Left cardiac atrium (tissue), 4 donors: Measurements from ENCODE around the gene TAS2R3. TPM values are rescaled to one million over a fixed set of nuclear protein-coding genes. Genes with fewer than 3 reads are reported as not detected.
"Not testable (repeated sequence)": the region's sequence is repeated elsewhere in the genome, so short reads cannot be mapped to it uniquely, and the experiment has no call there.

Experiments used
- ATAC-seq, 2 donors: fragments of 200-7000 bp; cut with Tn5 transposase; one replicate each; pipeline ENCODE4 v1.9.1; 2020; ENCODE audit warnings: mild to moderate bottlenecking in 2 of 2, moderate library complexity in 2 of 2
- DNase-seq: peaks from one replicate; pipeline ENCODE4 v3.0.0-alpha.2; 2020
- intact Hi-C, 2 donors: fragments of 100-400 bp; cut with DNase I; formaldehyde crosslinking; loops; one replicate each; pipeline versions ENCODE4 v1.14.1 to v1.15.1; 2022 to 2023
- total RNA-seq, 2 donors: library from RNA; stranded (reverse); fragmentation: NEBNext Ultra II Directional; extraction: Animal tissue kit (Norgen Biotek cat#: 25700); gene quantifications; one replicate each; pipeline ENCODE4 v1.2.1, GENCODE V29; 2021
- donor health status: DM: no; HTN: yes; CAD: no.
- donor health status: DM: no; HTN: yes; CAD: no; lungs with severe emphysema.
- donor health status: DM: yes; HTN: yes; CAD: no.
- donor health status: Dilated cardiomyopathy.

TAS2R3 gene
- total RNA-seq, 2 donors from 2014 or later = 0.47 to 0.68 TPM

DNA sequence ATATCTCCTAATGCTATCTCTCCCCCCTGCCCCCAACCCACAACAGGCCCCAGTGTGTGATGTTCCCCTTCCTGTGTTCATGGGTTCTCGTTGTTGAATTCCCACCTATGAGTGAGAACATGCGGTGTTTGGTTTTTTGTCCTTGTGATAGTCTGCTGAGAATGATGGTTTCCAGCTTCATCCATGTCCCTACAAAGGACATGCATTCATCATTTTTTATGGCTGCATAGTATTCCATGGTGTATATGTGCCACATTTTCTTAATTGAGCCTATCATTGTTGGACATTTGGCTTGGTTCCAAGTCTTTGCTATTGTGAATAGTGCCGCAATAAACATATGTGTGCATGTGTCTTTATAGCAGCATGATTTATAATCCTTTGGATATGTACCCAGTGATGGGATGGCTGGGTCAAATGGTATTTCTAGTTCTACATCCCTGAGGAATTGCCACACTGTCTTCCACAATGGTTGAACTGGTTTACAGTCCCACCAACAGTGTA is 6.2 kb downstream of the TAS2R3 start:
- intact Hi-C loops, ATAC-seq, DNase-seq: not testable (repeated sequence)

DNA sequence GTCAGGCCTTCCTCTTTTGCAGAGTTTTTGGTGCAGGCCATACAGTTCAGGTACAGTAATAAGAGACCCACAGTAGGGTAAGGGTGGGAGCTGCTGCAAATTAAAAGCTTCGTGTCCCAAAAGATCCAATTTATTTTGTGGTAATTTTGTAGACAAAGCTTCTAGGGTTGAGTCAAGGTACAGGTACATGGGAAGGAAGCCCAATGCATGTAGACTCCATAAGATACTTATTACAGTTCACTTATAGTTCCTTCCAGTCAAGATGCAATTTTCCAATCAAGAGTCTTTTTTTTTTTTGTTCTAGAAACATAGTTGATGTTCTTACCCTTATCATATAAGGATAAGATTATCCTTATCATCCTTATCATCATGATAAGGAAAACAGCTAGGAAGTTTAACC is 12.5 kb downstream of the TAS2R3 start, which contains the start of gene TAS2R4:
Gene TAS2R4, plus strand, starts transcription at position 301 of the 400 bp plus-strand sequence. CDS start 1,815 bp downstream, outside the sequence.
- ATAC-seq (no peak), DNase-seq (no peak)
- intact Hi-C loops = no loop called here

DNA sequence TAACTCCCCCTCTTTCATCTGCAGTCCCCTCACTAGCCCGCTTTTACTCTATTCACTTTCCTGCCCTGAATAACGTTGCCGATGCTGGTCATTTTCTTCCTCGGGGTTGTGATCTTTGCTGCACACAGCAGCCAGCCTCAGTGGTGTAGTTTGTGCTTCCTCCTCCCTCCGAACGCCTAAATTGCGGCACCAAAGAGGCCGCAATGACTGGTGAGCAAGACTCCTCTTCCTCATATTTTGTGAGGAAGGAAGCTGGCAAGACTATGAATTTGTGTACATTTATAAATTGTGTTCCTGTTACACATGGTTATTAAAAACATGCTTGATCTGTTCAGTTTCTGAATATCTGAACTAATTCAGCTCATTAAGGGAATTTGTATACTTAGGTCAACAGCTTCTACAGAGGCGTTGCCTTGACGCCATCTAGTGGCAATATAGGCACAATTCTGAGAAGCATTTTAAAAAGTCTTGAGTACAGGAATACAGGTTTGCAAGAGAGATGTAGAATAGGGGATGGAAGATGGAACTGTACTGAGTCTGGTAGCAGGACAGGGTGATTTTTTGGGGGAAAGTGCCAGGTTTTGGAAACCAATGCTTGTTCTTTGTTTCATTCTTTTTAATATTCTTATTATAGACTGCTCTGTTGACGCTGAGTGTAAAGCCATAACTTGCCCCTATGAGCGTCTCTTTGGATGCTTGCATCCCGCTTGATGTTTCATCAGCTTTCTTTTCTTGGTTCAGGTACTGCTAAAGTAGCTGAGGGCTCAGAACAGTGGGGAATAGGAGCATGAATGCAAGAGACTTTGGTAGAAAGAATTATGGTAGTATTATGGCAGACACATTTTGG is 22.0 kb downstream of the TAS2R3 start:
- ATAC-seq (peak; percentile 48 to 57), DNase-seq (no peak)
- intact Hi-C loops = no loop called here

DNA sequence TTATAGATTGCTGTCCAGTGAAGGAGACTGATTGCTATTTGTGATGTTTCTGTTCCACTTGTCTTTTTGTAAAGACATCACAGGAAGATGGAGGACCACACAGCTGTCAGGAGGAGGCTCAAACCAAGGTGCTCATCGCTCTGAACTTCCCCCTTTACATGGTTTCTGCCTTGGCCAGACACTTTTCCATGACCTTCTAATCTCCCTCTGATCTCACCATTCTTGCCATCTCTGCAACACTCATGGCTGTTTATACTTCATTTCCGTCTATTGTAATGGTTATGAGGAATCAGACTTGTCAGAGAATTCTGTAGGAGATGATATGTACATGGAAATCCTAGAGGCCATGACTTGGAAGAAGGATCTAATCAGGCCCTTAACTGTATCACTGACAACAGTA is 24.4 kb downstream of the TAS2R3 start:
- no peak for DNase-seq
- ATAC-seq = no peak
- intact Hi-C loops = no loop called here

DNA sequence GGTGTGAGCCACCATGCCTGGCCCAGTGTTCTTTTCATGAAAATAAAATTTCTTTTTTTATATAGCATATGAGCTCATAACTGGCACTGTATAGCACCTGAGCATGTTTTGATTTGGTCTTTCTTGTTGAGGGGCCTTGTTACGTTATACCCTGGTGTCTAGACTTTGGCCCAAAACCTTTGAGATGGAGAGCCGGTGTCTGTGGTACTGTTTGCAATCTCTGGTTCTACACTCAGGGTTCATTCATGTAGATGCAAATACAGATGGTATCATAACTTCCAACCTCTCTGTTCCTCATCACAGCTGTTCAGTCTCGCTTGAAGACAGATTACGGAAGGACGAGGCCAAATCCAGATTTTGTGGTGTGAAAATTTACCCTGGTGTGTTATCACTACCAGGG is 26.0 kb downstream of the TAS2R3 start, which contains the start of gene TAS2R5:
Gene TAS2R5, plus strand, starts transcription at position 301 of the 400 bp plus-strand sequence. CDS start 145 bp downstream, outside the sequence.
- ATAC-seq (no peak), DNase-seq (no peak)
- intact Hi-C loops = no loop called here

DNA sequence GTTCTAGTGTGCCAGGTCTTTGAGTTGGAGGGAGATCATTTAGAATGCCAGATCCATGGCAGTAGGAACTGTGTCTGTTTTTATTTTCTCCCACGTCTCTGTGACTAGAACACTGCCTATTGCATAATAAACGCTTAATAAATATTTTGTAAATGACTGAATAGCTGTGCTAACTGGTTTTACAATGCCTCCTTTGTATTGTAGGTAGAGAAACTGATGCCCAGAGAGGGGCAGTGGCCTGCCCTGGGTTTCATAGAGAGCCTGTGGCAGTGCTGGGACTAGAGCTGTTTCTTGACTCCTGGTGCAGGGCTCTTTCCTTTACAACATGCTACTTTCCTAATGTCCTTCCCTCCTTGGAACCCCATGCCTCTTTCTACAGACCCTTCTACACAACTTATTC is 28.6 kb downstream of the TAS2R3 start:
- no peak for DNase-seq
- no peak for ATAC-seq
- intact Hi-C loops = no loop called here

Other genes starting within 250 kb of the TAS2R3 start
- gene AGK, start 212.7 kb upstream of the TAS2R3 start, total RNA-seq = 10 to 100 TPM; 28.9 to 37.8 TPM
- 10 to 100 TPM; 10.6 to 11.1 TPM for gene DENND11, start 61.9 kb upstream of the TAS2R3 start, total RNA-seq
- gene WEE2, start 55.7 kb upstream of the TAS2R3 start, total RNA-seq = not detected
- 100 to 1,000 TPM in 1 of 2 donors, 10 to 100 TPM in 1; 80.6 to 109 TPM for gene SSBP1, start 25.7 kb upstream of the TAS2R3 start, total RNA-seq
- gene TAS2R4, start 12.6 kb downstream of the TAS2R3 start, total RNA-seq = under 1 TPM; 0.26 to 0.35 TPM
- under 1 TPM; 0.53 to 0.58 TPM for gene TAS2R5, start 26.1 kb downstream of the TAS2R3 start, total RNA-seq
- gene PRSS37, start 77.4 kb downstream of the TAS2R3 start, total RNA-seq = not detected
- not detected for gene OR9A4, start 152.3 kb downstream of the TAS2R3 start, total RNA-seq
- 1 to 10 TPM in 1 of 2 donors, under 1 TPM in 1; 0.12 to 1.4 TPM for gene CLEC5A, start 182.9 kb downstream of the TAS2R3 start, total RNA-seq
- gene TAS2R38, start 209.7 kb downstream of the TAS2R3 start, total RNA-seq = not detected
- 1 to 10 TPM; 1.0 to 1.2 TPM for gene MGAM, start 231.8 kb downstream of the TAS2R3 start, total RNA-seq